HG03175 (cell line): Measurements from ENCODE around the gene SLC5A11.
"Not testable (repeated sequence)": the region's sequence is repeated elsewhere in the genome, so short reads cannot be mapped to it uniquely, and the experiment has no call there.

Experiments
- ATAC-seq: cut with Tn5 transposase; IDR thresholded peaks from one replicate; pipeline ENCODE4 v1.9.1; 2021; ENCODE audit warnings: mild to moderate bottlenecking, moderate library complexity; ENCODE audit not compliant: unreplicated experiment

The SLC5A11 gene

DNA sequence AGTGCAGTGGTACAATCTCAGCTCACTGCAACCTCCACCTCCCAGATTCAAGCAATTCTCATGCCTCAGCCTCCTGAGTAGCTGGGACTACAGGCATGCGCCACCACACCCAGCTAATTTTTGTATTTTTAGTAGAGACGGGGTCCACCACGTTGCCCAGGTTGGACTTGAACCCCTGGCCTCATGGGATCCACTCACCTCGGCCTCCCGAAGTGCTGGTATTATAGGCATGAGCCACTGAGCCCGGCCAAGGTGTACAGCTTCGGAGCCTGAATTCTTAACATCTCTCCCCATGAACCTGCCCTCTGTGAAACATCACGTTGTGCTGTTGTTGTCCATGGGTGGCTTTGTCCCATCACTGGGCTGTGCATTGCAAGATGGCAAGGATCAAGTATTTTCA, 11.1 kb downstream of the SLC5A11 start:
- ATAC-seq, result not testable (repeated sequence)

DNA sequence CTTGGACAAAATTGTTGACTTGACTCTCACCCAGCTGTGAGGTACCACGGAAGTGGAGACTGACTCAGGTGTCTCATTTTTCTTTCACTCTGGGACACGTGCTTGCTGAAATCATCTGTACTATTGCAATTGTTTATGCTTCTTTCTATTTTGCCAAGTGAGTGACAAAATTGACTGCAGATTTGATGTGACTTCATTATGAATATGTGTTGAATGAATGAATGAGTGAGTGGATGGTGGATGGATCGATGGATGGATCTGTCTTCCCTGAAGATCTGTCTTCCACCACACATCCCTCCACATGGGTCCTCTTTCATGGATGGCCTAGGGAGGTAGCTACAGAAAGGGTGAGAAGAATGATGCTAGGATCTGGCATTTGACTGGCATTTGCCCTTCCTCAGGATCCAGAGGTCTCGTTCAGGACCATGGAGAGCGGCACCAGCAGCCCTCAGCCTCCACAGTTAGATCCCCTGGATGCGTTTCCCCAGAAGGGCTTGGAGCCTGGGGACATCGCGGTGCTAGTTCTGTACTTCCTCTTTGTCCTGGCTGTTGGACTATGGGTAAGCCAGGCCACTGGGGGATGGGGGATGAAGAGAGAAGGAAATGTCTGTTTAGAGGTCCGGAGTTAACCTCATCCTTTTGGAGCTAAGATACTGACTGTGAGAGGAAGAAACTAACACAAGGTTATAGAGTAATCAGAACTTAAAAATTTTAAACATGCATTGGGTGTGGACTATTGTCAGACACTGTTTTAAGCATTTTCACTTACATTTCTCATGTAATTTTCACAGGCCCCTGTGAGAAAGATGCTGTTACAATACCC, 12.7 kb downstream of the SLC5A11 start:
- ATAC-seq, result no peak

- no peak for ATAC-seq
These were observed 15.7 kb downstream of the SLC5A11 start for GRCh38 chr16:24861461-24861860.

GRCh38 chr16:24863582-24864437, 18.0 kb downstream of the SLC5A11 start:
- ATAC-seq, result no peak

DNA sequence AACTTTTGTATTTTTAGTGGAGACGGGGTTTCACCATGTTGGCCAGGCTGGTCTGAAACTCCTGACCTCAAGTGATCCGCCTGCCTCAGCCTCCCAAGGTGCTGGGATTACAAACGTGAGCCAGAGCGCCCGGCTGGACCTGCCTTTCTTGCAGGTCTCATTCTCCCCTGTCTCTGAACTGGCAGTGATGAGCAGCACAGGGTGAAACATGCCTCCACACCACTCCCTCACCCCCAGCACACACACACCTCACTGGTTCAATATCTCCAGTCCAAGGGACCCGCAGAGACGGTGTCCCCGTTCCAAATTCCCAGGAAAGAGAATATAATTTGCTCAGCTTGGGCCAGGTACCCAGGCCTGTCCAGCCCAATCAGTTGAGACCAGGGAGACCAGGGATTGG, 23.3 kb downstream of the SLC5A11 start:
- no peak for ATAC-seq

- ATAC-seq, result no peak
These were observed 26.1 kb downstream of the SLC5A11 start for GRCh38 chr16:24871891-24872290.

- ATAC-seq, result no peak
These were observed 27.3 kb downstream of the SLC5A11 start for GRCh38 chr16:24873028-24873427.

GRCh38 chr16:24875466-24875865, 29.7 kb downstream of the SLC5A11 start:
- ATAC-seq, result no peak

DNA sequence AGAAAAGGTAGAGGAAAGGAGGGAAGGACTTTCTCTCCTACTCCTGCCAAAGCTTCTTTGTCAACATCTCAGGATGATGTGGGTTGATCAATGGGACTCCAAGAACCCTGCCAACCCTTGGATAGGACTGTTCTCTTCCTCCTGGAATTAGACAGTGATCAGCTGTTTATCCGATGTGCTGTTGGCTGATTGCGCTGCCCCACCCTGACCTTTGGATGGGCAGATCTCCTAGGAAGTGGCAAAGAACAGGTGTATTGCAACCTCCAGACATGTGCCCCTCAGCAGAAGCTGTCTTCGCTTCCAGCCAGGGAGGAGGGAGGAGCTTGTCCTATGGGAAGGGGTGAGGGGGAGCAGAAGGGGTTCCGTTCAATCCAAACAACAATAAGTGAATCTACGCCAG, 30.5 kb downstream of the SLC5A11 start:
- no peak for ATAC-seq

- no peak for ATAC-seq
These were observed 33.9 kb downstream of the SLC5A11 start for GRCh38 chr16:24879684-24880083.

- no peak for ATAC-seq
These were observed 38.0 kb downstream of the SLC5A11 start for GRCh38 chr16:24883714-24884151.

DNA sequence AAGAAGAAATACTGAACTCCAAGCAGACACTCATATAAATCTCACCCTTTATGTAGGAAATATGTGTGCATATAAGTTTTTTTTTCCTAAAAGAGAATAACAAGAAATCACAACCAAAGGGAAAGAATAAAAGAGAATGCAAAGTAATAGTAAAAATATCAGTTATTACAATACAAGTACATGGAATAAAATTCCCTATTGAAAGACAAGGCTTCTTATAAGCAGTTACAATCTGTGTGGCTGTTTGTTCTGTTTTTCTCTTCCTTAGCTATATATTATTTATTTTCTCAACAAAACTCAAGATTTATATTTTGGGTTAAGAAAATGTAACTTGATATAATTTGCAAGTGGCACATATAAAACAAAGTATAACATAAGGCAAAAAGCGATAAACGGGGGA, 41.7 kb downstream of the SLC5A11 start:
- no peak for ATAC-seq

- no peak for ATAC-seq
These were observed 45.0 kb downstream of the SLC5A11 start for GRCh38 chr16:24890746-24891145.

- peak; percentile 60 for ATAC-seq
These were observed 50.7 kb downstream of the SLC5A11 start for GRCh38 chr16:24896439-24896838.

GRCh38 chr16:24897522-24897921, 51.8 kb downstream of the SLC5A11 start:
- not testable (repeated sequence) for ATAC-seq

GRCh38 chr16:24900230-24900629, 54.5 kb downstream of the SLC5A11 start:
- ATAC-seq, result no peak

- ATAC-seq, result no peak
These were observed 60.5 kb downstream of the SLC5A11 start for GRCh38 chr16:24906199-24906808.

- no peak for ATAC-seq
These were observed 61.1 kb downstream of the SLC5A11 start for GRCh38 chr16:24906901-24907300.

DNA sequence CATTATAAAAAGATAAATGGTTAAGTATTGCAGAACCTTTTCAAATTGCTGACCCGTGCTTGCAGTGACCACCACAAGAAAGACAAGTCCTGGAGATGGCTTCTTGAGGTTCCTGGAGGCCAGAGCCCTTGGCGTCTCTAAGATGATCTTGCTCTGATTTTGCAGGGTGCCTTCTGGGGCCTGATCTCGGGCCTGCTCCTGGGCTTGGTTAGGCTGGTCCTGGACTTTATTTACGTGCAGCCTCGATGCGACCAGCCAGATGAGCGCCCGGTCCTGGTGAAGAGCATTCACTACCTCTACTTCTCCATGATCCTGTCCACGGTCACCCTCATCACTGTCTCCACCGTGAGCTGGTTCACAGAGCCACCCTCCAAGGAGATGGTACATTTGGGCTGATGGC, 63.0 kb downstream of the SLC5A11 start:
- ATAC-seq, result no peak

GRCh38 chr16:24909856-24910255, 64.1 kb downstream of the SLC5A11 start:
- no peak for ATAC-seq

DNA sequence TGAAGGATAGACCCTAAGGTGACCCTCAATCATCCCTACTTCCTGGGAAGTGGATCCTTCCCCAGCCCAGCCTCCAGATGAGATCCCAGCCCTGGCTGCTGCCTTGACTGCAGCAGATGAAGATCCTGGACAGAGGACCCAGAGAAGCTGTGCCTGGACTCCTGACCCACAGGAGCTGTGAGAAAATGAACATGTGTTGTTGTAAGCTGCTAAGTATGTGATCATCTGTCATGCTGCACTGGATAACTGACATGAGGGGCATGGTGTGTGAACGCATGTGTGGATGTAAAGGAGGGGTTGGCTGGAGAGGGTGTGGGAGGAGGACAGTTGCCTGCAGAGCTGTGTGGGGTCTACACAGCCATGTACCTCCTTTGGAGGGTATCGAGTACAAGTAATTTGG, 69.3 kb downstream of the SLC5A11 start:
- no peak for ATAC-seq

DNA sequence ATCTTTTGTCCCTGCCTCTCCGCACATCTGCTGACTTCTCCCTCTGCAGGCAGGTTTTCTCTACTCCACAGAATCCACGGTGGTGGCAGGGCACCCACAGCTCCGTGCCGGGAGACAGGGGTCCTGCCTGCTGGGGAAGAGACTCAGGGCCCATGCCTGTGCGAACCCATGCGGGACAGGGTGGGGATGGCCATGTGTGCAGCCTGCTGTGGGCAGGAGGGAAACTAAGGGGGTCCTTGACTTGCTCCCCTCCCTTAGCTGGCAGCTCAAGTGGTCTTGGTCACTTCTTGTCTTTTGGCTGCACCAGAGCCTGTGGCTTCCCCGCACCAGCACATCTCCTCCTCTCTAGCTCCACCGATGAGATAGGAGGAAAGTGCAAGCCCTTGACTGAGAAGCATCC, 69.8 kb downstream of the SLC5A11 start:
- ATAC-seq, result no peak
